HEK293 (cell line): Measurements from ENCODE around the gene DSTN.

Source experiments
- ZBTB7A ChIP-seq: fragments of 450-650 bp; formaldehyde crosslinking; IDR thresholded peaks from 2 replicates; pipeline ENCODE4 v1.5.1; 2016; ENCODE audit warnings: low read depth, missing biosample characterization, missing genetic modification characterization
- ZFP3 ChIP-seq: fragments of 450-650 bp; formaldehyde crosslinking; IDR thresholded peaks from 2 replicates; pipeline ENCODE4 v1.5.1; 2016; ENCODE audit warnings: low read depth, missing biosample characterization, missing genetic modification characterization
- ZNF2 ChIP-seq: fragments of 450-650 bp; formaldehyde crosslinking; IDR thresholded peaks from 2 replicates; pipeline ENCODE4 v1.5.1; 2016; ENCODE audit warnings: missing biosample characterization, missing genetic modification characterization
- ZNF24 ChIP-seq: fragments of 450-650 bp; formaldehyde crosslinking; IDR thresholded peaks from 2 replicates; pipeline ENCODE4 v1.5.1; 2016; ENCODE audit warnings: missing biosample characterization, missing genetic modification characterization
- ZNF354C ChIP-seq: fragments of 450-650 bp; formaldehyde crosslinking; IDR thresholded peaks from 2 replicates; pipeline ENCODE4 v1.5.1; 2016; ENCODE audit warnings: missing biosample characterization, missing genetic modification characterization, low read depth, borderline replicate concordance
- ZNF670 ChIP-seq: fragments of 450-650 bp; formaldehyde crosslinking; IDR thresholded peaks from 2 replicates; pipeline ENCODE4 v1.5.1; 2016; ENCODE audit warnings: missing biosample characterization, missing genetic modification characterization, low read depth
- ZNF747 ChIP-seq: fragments of 450-650 bp; formaldehyde crosslinking; IDR thresholded peaks from 2 replicates; pipeline ENCODE4 v1.5.1; 2016; ENCODE audit warnings: missing biosample characterization, missing genetic modification characterization
- TF ChIP-seq, protein P1 (sequence below): fragments of 450-650 bp; formaldehyde crosslinking; IDR thresholded peaks from 2 replicates; pipeline ENCODE4 v1.5.1; 2016; ENCODE audit warnings: missing biosample characterization, missing genetic modification characterization
- TF ChIP-seq, protein P2 (sequence below): fragments of 450-650 bp; formaldehyde crosslinking; IDR thresholded peaks from 2 replicates; pipeline ENCODE4 v1.5.1; 2016; ENCODE audit warnings: missing biosample characterization, missing genetic modification characterization
- TF ChIP-seq, protein P3 (sequence below): fragments of 450-650 bp; formaldehyde crosslinking; IDR thresholded peaks from 2 replicates; pipeline ENCODE4 v1.5.1; 2016; ENCODE audit warnings: missing biosample characterization, missing genetic modification characterization
- TF ChIP-seq, protein P4 (sequence below): fragments of 450-650 bp; formaldehyde crosslinking; IDR thresholded peaks from 2 replicates; pipeline ENCODE4 v1.5.1; 2017; ENCODE audit warnings: missing biosample characterization, missing genetic modification characterization
- TF ChIP-seq, protein P5 (sequence below): fragments of 450-650 bp; formaldehyde crosslinking; IDR thresholded peaks from 2 replicates; pipeline ENCODE4 v1.5.1; 2016; ENCODE audit warnings: missing biosample characterization, missing genetic modification characterization
- TF ChIP-seq, protein P6 (sequence below): fragments of 450-650 bp; formaldehyde crosslinking; IDR thresholded peaks from 2 replicates; pipeline ENCODE4 v1.5.1; 2017; ENCODE audit warnings: missing biosample characterization, missing genetic modification characterization

DNA sequence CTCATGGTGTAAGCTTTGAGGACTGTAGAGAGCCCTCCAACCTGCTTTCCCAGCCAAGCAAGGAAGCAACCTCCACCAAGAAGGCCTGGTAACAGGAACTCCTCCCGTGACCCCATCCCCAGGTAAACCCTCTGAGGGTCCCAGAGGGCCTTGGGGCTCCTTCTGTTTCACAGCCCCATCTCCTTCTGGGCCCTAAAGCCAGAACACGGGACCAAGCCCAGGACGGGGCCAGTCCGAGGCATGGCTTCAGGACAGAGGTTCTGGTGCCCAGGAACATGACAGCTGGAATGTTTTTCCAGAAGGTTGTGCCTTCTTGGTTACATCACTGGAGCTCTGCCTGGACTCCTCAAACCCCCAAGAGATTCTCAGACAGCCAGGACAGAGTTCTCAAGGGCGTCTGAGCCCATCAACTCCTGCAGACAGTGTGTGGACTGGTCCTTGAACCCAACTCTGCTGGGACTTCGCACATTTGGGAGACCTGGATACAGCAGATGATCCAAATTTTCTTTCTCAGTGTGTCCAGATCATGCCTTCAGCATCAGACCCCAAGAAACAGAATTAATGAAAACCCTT lies 69.0 kb downstream of the DSTN start:
- TF ChIP-seq ZBTB7A (tag by site-specific recombination) (no peak), ZNF354C (no peak), ZNF2 (no peak), ZNF670 (tag by site-specific recombination) (no peak), ZNF24 (tag by site-specific recombination) (no peak), ZFP3 (tag by site-specific recombination) (no peak), ZNF747 (tag by site-specific recombination) (no peak)
- TF ChIP-seq, protein P1, sequence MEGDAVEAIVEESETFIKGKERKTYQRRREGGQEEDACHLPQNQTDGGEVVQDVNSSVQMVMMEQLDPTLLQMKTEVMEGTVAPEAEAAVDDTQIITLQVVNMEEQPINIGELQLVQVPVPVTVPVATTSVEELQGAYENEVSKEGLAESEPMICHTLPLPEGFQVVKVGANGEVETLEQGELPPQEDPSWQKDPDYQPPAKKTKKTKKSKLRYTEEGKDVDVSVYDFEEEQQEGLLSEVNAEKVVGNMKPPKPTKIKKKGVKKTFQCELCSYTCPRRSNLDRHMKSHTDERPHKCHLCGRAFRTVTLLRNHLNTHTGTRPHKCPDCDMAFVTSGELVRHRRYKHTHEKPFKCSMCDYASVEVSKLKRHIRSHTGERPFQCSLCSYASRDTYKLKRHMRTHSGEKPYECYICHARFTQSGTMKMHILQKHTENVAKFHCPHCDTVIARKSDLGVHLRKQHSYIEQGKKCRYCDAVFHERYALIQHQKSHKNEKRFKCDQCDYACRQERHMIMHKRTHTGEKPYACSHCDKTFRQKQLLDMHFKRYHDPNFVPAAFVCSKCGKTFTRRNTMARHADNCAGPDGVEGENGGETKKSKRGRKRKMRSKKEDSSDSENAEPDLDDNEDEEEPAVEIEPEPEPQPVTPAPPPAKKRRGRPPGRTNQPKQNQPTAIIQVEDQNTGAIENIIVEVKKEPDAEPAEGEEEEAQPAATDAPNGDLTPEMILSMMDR (tag by site-specific recombination) = no peak
- TF ChIP-seq, protein P2, sequence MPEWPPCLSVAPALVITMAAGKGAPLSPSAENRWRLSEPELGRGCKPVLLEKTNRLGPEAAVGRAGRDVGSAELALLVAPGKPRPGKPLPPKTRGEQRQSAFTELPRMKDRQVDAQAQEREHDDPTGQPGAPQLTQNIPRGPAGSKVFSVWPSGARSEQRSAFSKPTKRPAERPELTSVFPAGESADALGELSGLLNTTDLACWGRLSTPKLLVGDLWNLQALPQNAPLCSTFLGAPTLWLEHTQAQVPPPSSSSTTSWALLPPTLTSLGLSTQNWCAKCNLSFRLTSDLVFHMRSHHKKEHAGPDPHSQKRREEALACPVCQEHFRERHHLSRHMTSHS (tag by site-specific recombination) = no peak
- TF ChIP-seq, protein P3, sequence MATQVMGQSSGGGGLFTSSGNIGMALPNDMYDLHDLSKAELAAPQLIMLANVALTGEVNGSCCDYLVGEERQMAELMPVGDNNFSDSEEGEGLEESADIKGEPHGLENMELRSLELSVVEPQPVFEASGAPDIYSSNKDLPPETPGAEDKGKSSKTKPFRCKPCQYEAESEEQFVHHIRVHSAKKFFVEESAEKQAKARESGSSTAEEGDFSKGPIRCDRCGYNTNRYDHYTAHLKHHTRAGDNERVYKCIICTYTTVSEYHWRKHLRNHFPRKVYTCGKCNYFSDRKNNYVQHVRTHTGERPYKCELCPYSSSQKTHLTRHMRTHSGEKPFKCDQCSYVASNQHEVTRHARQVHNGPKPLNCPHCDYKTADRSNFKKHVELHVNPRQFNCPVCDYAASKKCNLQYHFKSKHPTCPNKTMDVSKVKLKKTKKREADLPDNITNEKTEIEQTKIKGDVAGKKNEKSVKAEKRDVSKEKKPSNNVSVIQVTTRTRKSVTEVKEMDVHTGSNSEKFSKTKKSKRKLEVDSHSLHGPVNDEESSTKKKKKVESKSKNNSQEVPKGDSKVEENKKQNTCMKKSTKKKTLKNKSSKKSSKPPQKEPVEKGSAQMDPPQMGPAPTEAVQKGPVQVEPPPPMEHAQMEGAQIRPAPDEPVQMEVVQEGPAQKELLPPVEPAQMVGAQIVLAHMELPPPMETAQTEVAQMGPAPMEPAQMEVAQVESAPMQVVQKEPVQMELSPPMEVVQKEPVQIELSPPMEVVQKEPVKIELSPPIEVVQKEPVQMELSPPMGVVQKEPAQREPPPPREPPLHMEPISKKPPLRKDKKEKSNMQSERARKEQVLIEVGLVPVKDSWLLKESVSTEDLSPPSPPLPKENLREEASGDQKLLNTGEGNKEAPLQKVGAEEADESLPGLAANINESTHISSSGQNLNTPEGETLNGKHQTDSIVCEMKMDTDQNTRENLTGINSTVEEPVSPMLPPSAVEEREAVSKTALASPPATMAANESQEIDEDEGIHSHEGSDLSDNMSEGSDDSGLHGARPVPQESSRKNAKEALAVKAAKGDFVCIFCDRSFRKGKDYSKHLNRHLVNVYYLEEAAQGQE (tag by site-specific recombination) = no peak
- TF ChIP-seq, protein P4, sequence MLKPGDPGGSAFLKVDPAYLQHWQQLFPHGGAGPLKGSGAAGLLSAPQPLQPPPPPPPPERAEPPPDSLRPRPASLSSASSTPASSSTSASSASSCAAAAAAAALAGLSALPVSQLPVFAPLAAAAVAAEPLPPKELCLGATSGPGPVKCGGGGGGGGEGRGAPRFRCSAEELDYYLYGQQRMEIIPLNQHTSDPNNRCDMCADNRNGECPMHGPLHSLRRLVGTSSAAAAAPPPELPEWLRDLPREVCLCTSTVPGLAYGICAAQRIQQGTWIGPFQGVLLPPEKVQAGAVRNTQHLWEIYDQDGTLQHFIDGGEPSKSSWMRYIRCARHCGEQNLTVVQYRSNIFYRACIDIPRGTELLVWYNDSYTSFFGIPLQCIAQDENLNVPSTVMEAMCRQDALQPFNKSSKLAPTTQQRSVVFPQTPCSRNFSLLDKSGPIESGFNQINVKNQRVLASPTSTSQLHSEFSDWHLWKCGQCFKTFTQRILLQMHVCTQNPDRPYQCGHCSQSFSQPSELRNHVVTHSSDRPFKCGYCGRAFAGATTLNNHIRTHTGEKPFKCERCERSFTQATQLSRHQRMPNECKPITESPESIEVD (tag by site-specific recombination) = no peak
- TF ChIP-seq, protein P5, sequence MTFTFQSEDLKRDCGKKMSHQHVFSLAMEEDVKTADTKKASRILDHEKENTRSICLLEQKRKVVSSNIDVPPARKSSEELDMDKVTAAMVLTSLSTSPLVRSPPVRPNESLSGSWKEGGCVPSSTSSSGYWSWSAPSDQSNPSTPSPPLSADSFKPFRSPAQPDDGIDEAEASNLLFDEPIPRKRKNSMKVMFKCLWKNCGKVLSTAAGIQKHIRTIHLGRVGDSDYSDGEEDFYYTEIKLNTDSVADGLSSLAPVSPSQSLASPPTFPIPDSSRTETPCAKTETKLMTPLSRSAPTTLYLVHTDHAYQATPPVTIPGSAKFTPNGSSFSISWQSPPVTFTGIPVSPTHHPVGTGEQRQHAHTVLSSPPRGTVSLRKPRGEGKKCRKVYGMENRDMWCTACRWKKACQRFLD (tag by site-specific recombination) = no peak
- TF ChIP-seq, protein P6, sequence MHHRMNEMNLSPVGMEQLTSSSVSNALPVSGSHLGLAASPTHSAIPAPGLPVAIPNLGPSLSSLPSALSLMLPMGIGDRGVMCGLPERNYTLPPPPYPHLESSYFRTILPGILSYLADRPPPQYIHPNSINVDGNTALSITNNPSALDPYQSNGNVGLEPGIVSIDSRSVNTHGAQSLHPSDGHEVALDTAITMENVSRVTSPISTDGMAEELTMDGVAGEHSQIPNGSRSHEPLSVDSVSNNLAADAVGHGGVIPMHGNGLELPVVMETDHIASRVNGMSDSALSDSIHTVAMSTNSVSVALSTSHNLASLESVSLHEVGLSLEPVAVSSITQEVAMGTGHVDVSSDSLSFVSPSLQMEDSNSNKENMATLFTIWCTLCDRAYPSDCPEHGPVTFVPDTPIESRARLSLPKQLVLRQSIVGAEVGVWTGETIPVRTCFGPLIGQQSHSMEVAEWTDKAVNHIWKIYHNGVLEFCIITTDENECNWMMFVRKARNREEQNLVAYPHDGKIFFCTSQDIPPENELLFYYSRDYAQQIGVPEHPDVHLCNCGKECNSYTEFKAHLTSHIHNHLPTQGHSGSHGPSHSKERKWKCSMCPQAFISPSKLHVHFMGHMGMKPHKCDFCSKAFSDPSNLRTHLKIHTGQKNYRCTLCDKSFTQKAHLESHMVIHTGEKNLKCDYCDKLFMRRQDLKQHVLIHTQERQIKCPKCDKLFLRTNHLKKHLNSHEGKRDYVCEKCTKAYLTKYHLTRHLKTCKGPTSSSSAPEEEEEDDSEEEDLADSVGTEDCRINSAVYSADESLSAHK (tag by site-specific recombination) = no peak
